ENCODE measurements around the gene EBP.

EBP gene

DNA sequence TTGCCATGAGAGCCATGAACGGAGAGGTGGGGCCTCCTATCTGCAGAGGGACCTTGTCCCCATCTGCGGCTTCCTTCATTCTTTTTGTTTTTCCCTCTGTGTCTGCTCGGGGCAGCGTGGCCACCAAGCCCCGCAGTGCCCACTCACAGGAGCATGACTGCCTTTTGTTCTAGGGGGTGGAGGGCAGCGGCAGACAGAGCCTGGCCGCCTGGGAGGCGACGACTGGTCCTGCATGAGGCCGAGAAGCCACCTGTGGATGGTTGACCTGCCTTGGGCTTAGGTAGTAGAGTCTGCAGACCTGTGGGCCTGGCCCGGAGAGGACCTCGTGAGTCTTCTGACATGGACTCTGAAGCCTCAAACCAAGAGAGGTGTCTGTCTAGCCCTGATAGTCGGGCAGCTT lies 54.0 kb downstream of the EBP start:
- no peak for DNase-seq (ENCODE audit: low read depth in 3 of 3)

DNA sequence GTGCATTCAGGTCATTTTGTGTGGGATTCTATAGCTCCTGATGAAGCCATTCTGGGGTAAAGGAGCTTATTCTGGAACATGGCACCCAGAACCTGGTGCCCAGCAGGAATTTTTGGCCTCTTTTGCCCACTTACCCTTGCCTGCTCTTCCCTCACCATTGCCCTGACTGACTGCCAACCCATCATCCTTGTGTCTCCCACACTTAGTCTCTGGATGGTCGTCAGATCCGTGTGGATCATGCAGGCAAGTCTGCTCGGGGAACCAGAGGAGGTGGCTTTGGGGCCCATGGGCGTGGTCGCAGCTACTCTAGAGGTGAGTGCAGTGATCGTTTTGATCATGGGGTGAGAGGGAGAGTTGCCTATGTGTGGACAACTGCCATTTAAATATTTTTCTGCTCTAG lies 54.5 kb downstream of the EBP start:
- DNase-seq (ENCODE audit: low read depth in 3 of 3): no peak

All from stimulated activated CD4-positive, alpha-beta T cell treated with anti-CD3 and anti-CD28 coated beads, TNF-alpha, amount 100 ng/mL, for 24 hours (primary cell).